Measurements from ENCODE around the gene RBM38. TPM values are rescaled to one million over a fixed set of nuclear protein-coding genes. Genes with fewer than 3 reads are reported as not detected.

RBM38 gene
- total and polyA plus RNA-seq, 10 of the 15 experiments (the other 5 are each of a cell fraction or from before 2014, with no cell fraction given) = 0.32 to 118 (median 25.2) TPM

- TF ChIP-seq CUX1 (IDR thresholded peaks at IDR 0.05; ENCODE audit: insufficient replicate concordance, low read depth, low read length) (no peak), CREM (IDR thresholded peaks at IDR 0.05; ENCODE audit: low read depth) (peak; percentile 94), KDM1A (IDR thresholded peaks at IDR 0.05; ENCODE audit: borderline replicate concordance) (no peak), CBFB (IDR thresholded peaks at IDR 0.05; ENCODE audit: low read depth) (peak; percentile 89), YBX1 (IDR thresholded peaks at IDR 0.05) (no peak), BCL11A (IDR thresholded peaks at IDR 0.05; ENCODE audit: low read depth, low read length) (peak; percentile 70), MAX (IDR thresholded peaks at IDR 0.05; ENCODE audit: low read depth, low read length) (peak; percentile 84), FOXM1 (IDR thresholded peaks at IDR 0.05; ENCODE audit: low read depth, low read length) (no peak), LARP7 (IDR thresholded peaks at IDR 0.05) (peak; percentile 79; the same call in 1 of the 2 replicates), RELA (IDR thresholded peaks at IDR 0.05; ENCODE audit: borderline replicate concordance, partially characterized antibody) (peak; percentile 47), ZNF24 (IDR thresholded peaks at IDR 0.05) (peak; percentile 76; the same call in 1 of the 2 replicates), SREBF2 (IDR thresholded peaks at IDR 0.05; ENCODE audit: low read length) (no peak), GABPA (IDR thresholded peaks at IDR 0.05; ENCODE audit: low read depth) (no peak), IKZF2 (IDR thresholded peaks at IDR 0.05) (peak; percentile 89 to 96), ZBED1 (IDR thresholded peaks at IDR 0.05; ENCODE audit: borderline replicate concordance) (peak; percentile 88), MEF2A (IDR thresholded peaks at IDR 0.05; ENCODE audit: insufficient read depth, low read depth, low read length) (peak; percentile 77; the same call in 1 of the 2 replicates), MYB (IDR thresholded peaks at IDR 0.05; ENCODE audit: borderline replicate concordance, low read depth, low read length) (peak; percentile 76; the same call in 1 of the 2 replicates), SP1 (IDR thresholded peaks at IDR 0.05; ENCODE audit: low read depth, low read length) (peak; percentile 85), CREB1 (IDR thresholded peaks at IDR 0.05; ENCODE audit: low read depth) (no peak), NFXL1 (IDR thresholded peaks at IDR 0.05; ENCODE audit: borderline replicate concordance) (0 out of 2 replicates have a peak, but pooled peaks have one; percentile 41), POU2F2 (IDR thresholded peaks at IDR 0.05; ENCODE audit: borderline replicate concordance, low read depth, low read length) (peak; percentile 75; the same call in 2 of the 3 replicates), MTA3 (IDR thresholded peaks at IDR 0.05; ENCODE audit: borderline replicate concordance, low read length) (no peak), TCF12 (IDR thresholded peaks at IDR 0.05; ENCODE audit: low read depth, low read length) (peak; percentile 99), IKZF1 (conservative IDR thresholded peaks at IDR 0.05) (peak; percentile 98), IRF5 (IDR thresholded peaks at IDR 0.05; ENCODE audit: borderline replicate concordance) (no peak), RUNX3 (IDR thresholded peaks at IDR 0.05; ENCODE audit: low read length) (no peak), FOXK2 (IDR thresholded peaks at IDR 0.05) (peak; percentile 53; the same call in 1 of the 2 replicates), EZH2 (IDR thresholded peaks at IDR 0.05; ENCODE audit: borderline replicate concordance, control insufficient read depth, low read depth, low read length) (no peak), SREBF1 (IDR thresholded peaks at IDR 0.05; ENCODE audit: low read length) (no peak)
These were observed 7.1 kb downstream of the RBM38 start (continued) for GRCh38 chr20:57398231-57398821.

Data from GM12878 (cell line).